Stomach (tissue), 4 donors: Measurements from ENCODE around the gene UBE2M.

Experiments used
- CTCF ChIP-seq, 7 experiments: fragments of 450-650 bp in 4 of 7; fragments of 200-600 bp in 3 of 7; sonication (generic) in 3 of 7; IDR thresholded peaks; one replicate each; pipeline ENCODE4 v1.5.1; 2016 to 2019; ENCODE audit warnings: antibody characterized with exemption in 7 of 7, control low read depth in 2 of 7, mild to moderate bottlenecking in 1 of 7
- POLR2AphosphoS5 ChIP-seq, 3 donors: sonication (generic); formaldehyde crosslinking; IDR thresholded peaks; one replicate each; pipeline ENCODE4 v1.6.1; 2016; ENCODE audit warnings: antibody characterized with exemption in 3 of 3

- TF ChIP-seq POLR2AphosphoS5 (IDR thresholded peaks at IDR 0.05) (no peak), CTCF (IDR thresholded peaks at IDR 0.05) (no peak)
Observed at GRCh38 chr19:58547323-58548312, 10.8 kb downstream of the UBE2M start.
